Breast epithelium (tissue), 4 donors: Measurements from ENCODE around the gene CFAP97. TPM values are rescaled to one million over a fixed set of nuclear protein-coding genes. Genes with fewer than 3 reads are reported as not detected.
A peak's percentile ranks its signal among the peaks of the same experiment; 100 is the strongest.

ENCODE experiments used
- DNase-seq, 2 donors: peaks; one replicate each; pipeline ENCODE4 v3.0.0-alpha.2; 2019; ENCODE audit warnings: low spot score in 2 of 2
- H3K27ac ChIP-seq, 2 donors: fragments of 200-600 bp; sonication (generic) in 1 of 2; one replicate each; pipeline ENCODE4 v1.5.1; 2016 to 2019; ENCODE audit warnings: mild to moderate bottlenecking in 1 of 2
- H3K27me3 ChIP-seq, 2 donors: fragments of 200-600 bp; sonication (generic) in 1 of 2; one replicate each; pipeline versions ENCODE4 v1.5.1 to v1.6.0; 2017 to 2019; ENCODE audit warnings: control low read depth in 1 of 2, mild to moderate bottlenecking in 1 of 2
- H3K36me3 ChIP-seq: fragments of 200-600 bp; one replicate; pipeline ENCODE4 v1.5.1; 2019
- H3K4me1 ChIP-seq, 2 donors: fragments of 200-600 bp; sonication (generic); one replicate each; pipeline ENCODE4 v1.5.1; 2016 to 2019; ENCODE audit warnings: control low read depth in 1 of 2
- H3K4me3 ChIP-seq, 3 donors: fragments of 200-600 bp; sonication (generic); 1 replicate in 2 of 3; 2 replicates in 1 of 3; pipeline ENCODE4 v1.5.1; 2016 to 2019; ENCODE audit warnings: mild to moderate bottlenecking in 3 of 3, moderate library complexity in 2 of 3
- H3K9me3 ChIP-seq, 2 donors: fragments of 200-600 bp; sonication (generic) in 1 of 2; one replicate each; pipeline ENCODE4 v1.5.1; 2016 to 2019; ENCODE audit warnings: control low read depth in 1 of 2
- CTCF ChIP-seq, 3 donors: fragments of 450-650 bp; IDR thresholded peaks; one replicate each; pipeline ENCODE4 v1.5.1; 2016 to 2017; ENCODE audit warnings: antibody characterized with exemption in 3 of 3, mild to moderate bottlenecking in 3 of 3, moderate library complexity in 3 of 3
- POLR2A ChIP-seq: fragments of 450-650 bp; IDR thresholded peaks from one replicate; pipeline ENCODE4 v1.6.1; 2016; ENCODE audit warnings: antibody characterized with exemption, mild to moderate bottlenecking, moderate library complexity
- POLR2AphosphoS5 ChIP-seq, 3 donors: sonication (generic); formaldehyde crosslinking; IDR thresholded peaks; one replicate each; pipeline ENCODE4 v1.6.1; 2017; ENCODE audit warnings: antibody characterized with exemption in 3 of 3
- intact Hi-C: fragments of 100-400 bp; cut with DNase I; formaldehyde crosslinking; loops from one replicate; pipeline ENCODE4 v1.15.1; 2023; ENCODE audit warnings: low total_unique reads
- total RNA-seq, 3 donors: library from RNA; depleted of rRNA; stranded (reverse); fragments of >200 nt; gene quantifications; one replicate each; pipeline ENCODE4 v1.1.0, GENCODE V29; 2016

Gene CFAP97
- total RNA-seq, 3 donors from 2014 or later, result 36.6 to 42.4 (median 38.0) TPM

- no peak for TF ChIP-seq POLR2A
- Histone ChIP-seq H3K27ac (no peak overlapping the region), H3K4me1 (peaks cover 0 to 4% of the 10 kb centered on the region in 2 donors), H3K9me3 (no peaks in the 10 kb centered on the region), H3K4me3 (no peak overlapping the region), H3K27me3 (no peaks in the 10 kb centered on the region), H3K36me3 (no peaks in the 10 kb centered on the region)
- intact Hi-C loops, result no loop called here
- DNase-seq, result no peak
These were observed 18.1 kb upstream of the CFAP97 start for GRCh38 chr4:185221912-185222311.

GRCh38 chr4:185221491-185221890 is 17.7 kb upstream of the CFAP97 start:
- DNase-seq, result no peak
- intact Hi-C loops, result no loop called here
- no peak overlapping the region for H3K27ac ChIP-seq
- no peaks in the 10 kb centered on the region for H3K9me3 ChIP-seq
- peaks cover 0 to 4% of the 10 kb centered on the region in 2 donors for H3K4me1 ChIP-seq
- no peaks in the 10 kb centered on the region for H3K36me3 ChIP-seq
- no peak overlapping the region for H3K4me3 ChIP-seq
- TF ChIP-seq CTCF (IDR thresholded peaks at IDR 0.05) (no peak), POLR2AphosphoS5 (IDR thresholded peaks at IDR 0.05) (no peak), POLR2A (no peak)
- no peaks in the 10 kb centered on the region for H3K27me3 ChIP-seq

GRCh38 chr4:185219551-185220344 is 15.9 kb upstream of the CFAP97 start:
- Histone ChIP-seq H3K9me3 (no peaks in the 10 kb centered on the region), H3K36me3 (no peaks in the 10 kb centered on the region), H3K27ac (no peak overlapping the region), H3K27me3 (no peaks in the 10 kb centered on the region), H3K4me3 (no peak overlapping the region), H3K4me1 (peaks cover 0 to 4% of the 10 kb centered on the region in 2 donors)
- peak in 1 of 2 donors; percentile 54 for DNase-seq
- intact Hi-C loops, result no loop called here
- TF ChIP-seq POLR2A (no peak), CTCF (IDR thresholded peaks at IDR 0.05) (no peak), POLR2AphosphoS5 (IDR thresholded peaks at IDR 0.05) (no peak)

GRCh38 chr4:185218312-185218711 is 14.5 kb upstream of the CFAP97 start:
- Histone ChIP-seq H3K36me3 (no peaks in the 10 kb centered on the region), H3K4me1 (peaks cover 0 to 4% of the 10 kb centered on the region in 2 donors), H3K4me3 (no peak overlapping the region), H3K27ac (no peak overlapping the region), H3K9me3 (no peaks in the 10 kb centered on the region), H3K27me3 (no peaks in the 10 kb centered on the region)
- TF ChIP-seq POLR2A, result no peak
- TF ChIP-seq CTCF (IDR thresholded peaks at IDR 0.05), result no peak
- no peak for TF ChIP-seq POLR2AphosphoS5 (IDR thresholded peaks at IDR 0.05)
- DNase-seq, result no peak
- intact Hi-C loops, result no loop called here

- no peaks in the 10 kb centered on the region for H3K27me3 ChIP-seq
- H3K27ac ChIP-seq, result no peak overlapping the region
- TF ChIP-seq POLR2A, result no peak
- no peak for TF ChIP-seq POLR2AphosphoS5 (IDR thresholded peaks at IDR 0.05)
- no peak for TF ChIP-seq CTCF (IDR thresholded peaks at IDR 0.05)
- peaks cover 0 to 4% of the 10 kb centered on the region in 2 donors for H3K4me1 ChIP-seq
- intact Hi-C loops, result no loop called here
- no peaks in the 10 kb centered on the region for H3K9me3 ChIP-seq
- DNase-seq, result no peak
- H3K36me3 ChIP-seq, result no peaks in the 10 kb centered on the region
- H3K4me3 ChIP-seq, result no peak overlapping the region
These were observed 13.7 kb upstream of the CFAP97 start for GRCh38 chr4:185217408-185217975.
